WTC11 (cell line): ENCODE results near the gene AQP9. TPM values are rescaled to one million over a fixed set of nuclear protein-coding genes. Genes with fewer than 3 reads are reported as not detected.

Experiments
- ATAC-seq: fragments of 200-7000 bp; cut with Tn5 transposase; 2 replicates; pipeline ENCODE4 v1.10.0; 2021; ENCODE audit warnings: mild to moderate bottlenecking, moderate library complexity
- CTCF ChIA-PET: fragments of 300-600 bp; sonication (Branson Sonifier 250); formaldehyde crosslinking; loops from one replicate; lab custom pipeline; 2021; ENCODE audit warnings: antibody characterized with exemption; lab: Charles Lee
- POLR2A ChIA-PET: fragments of 350-600 bp; sonication (Branson Sonifier 250); formaldehyde crosslinking; loops from one replicate; lab custom pipeline; 2021; ENCODE audit warnings: antibody characterized with exemption; lab: Charles Lee
- DNase-seq: peaks from one replicate; pipeline ENCODE4 v3.0.0; 2021; ENCODE audit warnings: low spot score
- H3K27ac Mint-ChIP-seq: 2 replicates; pipeline ENCODE4 v1.8.0; 2021; ENCODE audit warnings: mixed read lengths
- H3K27me3 Mint-ChIP-seq: 2 replicates; pipeline ENCODE4 v1.8.0; 2021; ENCODE audit warnings: low read depth, mild to moderate bottlenecking, moderate library complexity, mixed read lengths
- H3K36me3 Mint-ChIP-seq: 2 replicates; pipeline ENCODE4 v1.8.0; 2021; ENCODE audit warnings: mixed read lengths
- H3K4me1 Mint-ChIP-seq: 2 replicates; pipeline ENCODE4 v1.8.0; 2022; ENCODE audit warnings: mixed read lengths
- H3K4me3 Mint-ChIP-seq: 2 replicates; pipeline ENCODE4 v1.8.0; 2021; ENCODE audit warnings: mild to moderate bottlenecking, moderate library complexity, mixed read lengths
- H3K9me3 Mint-ChIP-seq: 2 replicates; pipeline ENCODE4 v1.8.0; 2021; ENCODE audit warnings: mixed read lengths
- ATF1 ChIP-seq: sonication (generic); formaldehyde crosslinking; IDR thresholded peaks from 2 replicates; pipeline ENCODE4 v1.8.1; 2023; ENCODE audit warnings: mild to moderate bottlenecking, moderate library complexity, missing genetic modification reagents
- EMX1 ChIP-seq: fragments of 250-450 bp; sonication (Bioruptor Pico); IDR thresholded peaks from 2 replicates; pipeline ENCODE4 v1.8.0; 2021; ENCODE audit warnings: mild to moderate bottlenecking
- HMGA2 ChIP-seq: fragments of 250-450 bp; sonication (Bioruptor Pico); IDR thresholded peaks from 2 replicates; pipeline ENCODE4 v1.4.0; 2021; ENCODE audit warnings: mild to moderate bottlenecking, moderate library complexity
- NR2C2 ChIP-seq: sonication (generic); formaldehyde crosslinking; IDR thresholded peaks from 2 replicates; pipeline ENCODE4 v1.8.0; 2022; ENCODE audit warnings: mild to moderate bottlenecking, missing genetic modification reagents
- SMAD3 ChIP-seq: sonication (generic); formaldehyde crosslinking; IDR thresholded peaks from 2 replicates; pipeline ENCODE4 v1.8.0; 2022; ENCODE audit warnings: missing genetic modification reagents, mild to moderate bottlenecking, borderline replicate concordance
- SP1 ChIP-seq: sonication (generic); formaldehyde crosslinking; conservative IDR thresholded peaks from 2 replicates; pipeline ENCODE4 v1.8.1; 2022; ENCODE audit warnings: missing genetic modification reagents
- TEAD1 ChIP-seq: sonication (generic); formaldehyde crosslinking; IDR thresholded peaks from 2 replicates; pipeline ENCODE4 v1.8.0; 2022; ENCODE audit warnings: mild to moderate bottlenecking, missing genetic modification reagents
- ZNF671 ChIP-seq: fragments of 250-450 bp; sonication (Bioruptor Pico); IDR thresholded peaks from 2 replicates; pipeline ENCODE4 v1.8.0; 2021; ENCODE audit warnings: mild to moderate bottlenecking
- total RNA-seq: library from RNA; stranded (reverse); gene quantifications from 3 replicates; pipeline ENCODE4 v1.2.3, GENCODE V29; 2021
- TF ChIP-seq, protein P1 (sequence below): fragments of 250-450 bp; sonication (Bioruptor Pico); IDR thresholded peaks from 2 replicates; pipeline ENCODE4 v1.9.0; 2021; ENCODE audit warnings: moderate library complexity, mild to moderate bottlenecking, inconsistent platforms, borderline replicate concordance
- TF ChIP-seq, protein P2 (sequence below): sonication (generic); formaldehyde crosslinking; IDR thresholded peaks from 2 replicates; pipeline ENCODE4 v1.8.1; 2023; ENCODE audit warnings: mild to moderate bottlenecking, moderate library complexity, missing genetic modification reagents
- TF ChIP-seq, protein P3 (sequence below): sonication (generic); formaldehyde crosslinking; conservative IDR thresholded peaks from 2 replicates; pipeline ENCODE4 v1.8.1; 2023; ENCODE audit warnings: mild to moderate bottlenecking, low read depth, missing genetic modification reagents, moderate library complexity
- TF ChIP-seq, protein P4 (sequence below): sonication (generic); formaldehyde crosslinking; IDR thresholded peaks from 2 replicates; pipeline ENCODE4 v1.8.0; 2023; ENCODE audit warnings: mild to moderate bottlenecking, missing genetic modification reagents
- TF ChIP-seq, protein P5 (sequence below): fragments of 250-450 bp; sonication (Bioruptor Pico); IDR thresholded peaks from 2 replicates; pipeline ENCODE4 v1.9.0; 2021; ENCODE audit warnings: mild to moderate bottlenecking
- TF ChIP-seq, protein P6 (sequence below): sonication (generic); formaldehyde crosslinking; IDR thresholded peaks from 2 replicates; pipeline ENCODE4 v1.8.1; 2022; ENCODE audit warnings: low read depth, mild to moderate bottlenecking, moderate library complexity, missing genetic modification reagents, borderline replicate concordance

The AQP9 gene
- total RNA-seq, 1 experiment from 2014 or later = 0.07 TPM

DNA sequence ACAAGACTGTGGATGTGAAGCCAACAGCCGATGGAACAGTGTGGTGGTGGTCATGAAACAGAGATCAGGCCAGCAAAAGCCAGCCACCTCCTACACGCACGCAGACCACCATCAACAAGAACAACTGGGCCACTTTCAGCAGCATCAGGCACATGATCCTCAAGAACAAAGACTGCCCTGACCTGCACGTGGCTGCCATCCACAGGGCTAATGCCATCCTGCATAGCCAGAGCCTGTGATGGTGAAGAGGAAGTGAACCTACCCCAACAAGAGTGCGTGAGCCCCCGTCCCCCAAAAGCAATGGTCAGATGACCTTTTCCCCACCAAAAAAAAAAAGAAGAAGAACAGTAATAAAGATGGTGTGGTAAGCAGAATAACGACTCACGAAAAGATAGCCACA lies 62.6 kb downstream of the AQP9 start:
- H3K36me3 Mint-ChIP-seq = no peaks in the 10 kb centered on the region; the same call in 1 of the 2 replicates
- no peak overlapping the region for H3K4me3 Mint-ChIP-seq
- TF ChIP-seq, protein P1, sequence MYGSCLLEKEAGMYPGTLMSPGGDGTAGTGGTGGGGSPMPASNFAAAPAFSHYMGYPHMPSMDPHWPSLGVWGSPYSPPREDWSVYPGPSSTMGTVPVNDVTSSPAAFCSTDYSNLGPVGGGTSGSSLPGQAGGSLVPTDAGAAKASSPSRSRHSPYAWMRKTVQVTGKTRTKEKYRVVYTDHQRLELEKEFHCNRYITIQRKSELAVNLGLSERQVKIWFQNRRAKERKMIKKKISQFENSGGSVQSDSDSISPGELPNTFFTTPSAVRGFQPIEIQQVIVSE (CRISPR knock-in tag) = no peak
- TF ChIP-seq, protein P2, sequence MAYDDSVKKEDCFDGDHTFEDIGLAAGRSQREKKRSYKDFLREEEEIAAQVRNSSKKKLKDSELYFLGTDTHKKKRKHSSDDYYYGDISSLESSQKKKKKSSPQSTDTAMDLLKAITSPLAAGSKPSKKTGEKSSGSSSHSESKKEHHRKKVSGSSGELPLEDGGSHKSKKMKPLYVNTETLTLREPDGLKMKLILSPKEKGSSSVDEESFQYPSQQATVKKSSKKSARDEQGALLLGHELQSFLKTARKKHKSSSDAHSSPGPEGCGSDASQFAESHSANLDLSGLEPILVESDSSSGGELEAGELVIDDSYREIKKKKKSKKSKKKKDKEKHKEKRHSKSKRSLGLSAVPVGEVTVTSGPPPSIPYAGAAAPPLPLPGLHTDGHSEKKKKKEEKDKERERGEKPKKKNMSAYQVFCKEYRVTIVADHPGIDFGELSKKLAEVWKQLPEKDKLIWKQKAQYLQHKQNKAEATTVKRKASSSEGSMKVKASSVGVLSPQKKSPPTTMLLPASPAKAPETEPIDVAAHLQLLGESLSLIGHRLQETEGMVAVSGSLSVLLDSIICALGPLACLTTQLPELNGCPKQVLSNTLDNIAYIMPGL (CRISPR knock-in tag) = no peak
- no peaks in the 10 kb centered on the region; the same call in 1 of the 2 replicates for H3K27me3 Mint-ChIP-seq
- H3K27ac Mint-ChIP-seq = no peak overlapping the region
- ChIA-PET POLR2A (no interaction called here), CTCF (no interaction called here)
- H3K4me1 Mint-ChIP-seq = no peaks in the 10 kb centered on the region
- H3K9me3 Mint-ChIP-seq = peaks cover 5% of the 10 kb centered on the region
- ATAC-seq (no peak), DNase-seq (no peak)

DNA sequence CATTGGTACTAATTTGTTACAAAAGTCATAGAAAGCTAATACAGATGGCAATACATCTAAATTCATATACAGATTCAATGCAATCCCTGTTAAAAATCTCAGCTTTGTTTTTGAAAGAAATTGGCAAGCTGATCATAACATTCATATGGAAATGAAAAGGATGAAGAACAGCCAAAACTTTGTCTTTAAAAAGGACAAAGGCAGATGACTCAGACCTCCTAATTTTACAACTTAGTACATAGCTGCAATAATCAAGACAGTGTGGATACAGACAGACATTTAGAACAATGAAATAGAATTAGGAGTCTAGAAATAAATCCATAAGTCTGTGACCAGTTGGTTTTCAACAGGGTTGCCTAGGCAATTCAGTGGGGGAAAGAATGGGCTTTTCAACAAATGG lies 63.3 kb downstream of the AQP9 start:
- ChIA-PET CTCF (no interaction called here), POLR2A (no interaction called here)
- Mint-ChIP-seq H3K27me3 (no peaks in the 10 kb centered on the region), H3K4me3 (no peak overlapping the region), H3K4me1 (no peaks in the 10 kb centered on the region), H3K36me3 (no peaks in the 10 kb centered on the region), H3K9me3 (no peaks in the 10 kb centered on the region), H3K27ac (no peak overlapping the region)
- TF ChIP-seq, protein P3, sequence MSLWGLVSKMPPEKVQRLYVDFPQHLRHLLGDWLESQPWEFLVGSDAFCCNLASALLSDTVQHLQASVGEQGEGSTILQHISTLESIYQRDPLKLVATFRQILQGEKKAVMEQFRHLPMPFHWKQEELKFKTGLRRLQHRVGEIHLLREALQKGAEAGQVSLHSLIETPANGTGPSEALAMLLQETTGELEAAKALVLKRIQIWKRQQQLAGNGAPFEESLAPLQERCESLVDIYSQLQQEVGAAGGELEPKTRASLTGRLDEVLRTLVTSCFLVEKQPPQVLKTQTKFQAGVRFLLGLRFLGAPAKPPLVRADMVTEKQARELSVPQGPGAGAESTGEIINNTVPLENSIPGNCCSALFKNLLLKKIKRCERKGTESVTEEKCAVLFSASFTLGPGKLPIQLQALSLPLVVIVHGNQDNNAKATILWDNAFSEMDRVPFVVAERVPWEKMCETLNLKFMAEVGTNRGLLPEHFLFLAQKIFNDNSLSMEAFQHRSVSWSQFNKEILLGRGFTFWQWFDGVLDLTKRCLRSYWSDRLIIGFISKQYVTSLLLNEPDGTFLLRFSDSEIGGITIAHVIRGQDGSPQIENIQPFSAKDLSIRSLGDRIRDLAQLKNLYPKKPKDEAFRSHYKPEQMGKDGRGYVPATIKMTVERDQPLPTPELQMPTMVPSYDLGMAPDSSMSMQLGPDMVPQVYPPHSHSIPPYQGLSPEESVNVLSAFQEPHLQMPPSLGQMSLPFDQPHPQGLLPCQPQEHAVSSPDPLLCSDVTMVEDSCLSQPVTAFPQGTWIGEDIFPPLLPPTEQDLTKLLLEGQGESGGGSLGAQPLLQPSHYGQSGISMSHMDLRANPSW (CRISPR knock-in tag) = no peak
- no peak for TF ChIP-seq NR2C2 (CRISPR knock-in tag)
- no peak for TF ChIP-seq TEAD1 (CRISPR knock-in tag)
- TF ChIP-seq ZNF671 (CRISPR knock-in tag) = no peak
- no peak for TF ChIP-seq HMGA2 (CRISPR knock-in tag)
- TF ChIP-seq ATF1 (CRISPR knock-in tag) = no peak
- TF ChIP-seq, protein P4, sequence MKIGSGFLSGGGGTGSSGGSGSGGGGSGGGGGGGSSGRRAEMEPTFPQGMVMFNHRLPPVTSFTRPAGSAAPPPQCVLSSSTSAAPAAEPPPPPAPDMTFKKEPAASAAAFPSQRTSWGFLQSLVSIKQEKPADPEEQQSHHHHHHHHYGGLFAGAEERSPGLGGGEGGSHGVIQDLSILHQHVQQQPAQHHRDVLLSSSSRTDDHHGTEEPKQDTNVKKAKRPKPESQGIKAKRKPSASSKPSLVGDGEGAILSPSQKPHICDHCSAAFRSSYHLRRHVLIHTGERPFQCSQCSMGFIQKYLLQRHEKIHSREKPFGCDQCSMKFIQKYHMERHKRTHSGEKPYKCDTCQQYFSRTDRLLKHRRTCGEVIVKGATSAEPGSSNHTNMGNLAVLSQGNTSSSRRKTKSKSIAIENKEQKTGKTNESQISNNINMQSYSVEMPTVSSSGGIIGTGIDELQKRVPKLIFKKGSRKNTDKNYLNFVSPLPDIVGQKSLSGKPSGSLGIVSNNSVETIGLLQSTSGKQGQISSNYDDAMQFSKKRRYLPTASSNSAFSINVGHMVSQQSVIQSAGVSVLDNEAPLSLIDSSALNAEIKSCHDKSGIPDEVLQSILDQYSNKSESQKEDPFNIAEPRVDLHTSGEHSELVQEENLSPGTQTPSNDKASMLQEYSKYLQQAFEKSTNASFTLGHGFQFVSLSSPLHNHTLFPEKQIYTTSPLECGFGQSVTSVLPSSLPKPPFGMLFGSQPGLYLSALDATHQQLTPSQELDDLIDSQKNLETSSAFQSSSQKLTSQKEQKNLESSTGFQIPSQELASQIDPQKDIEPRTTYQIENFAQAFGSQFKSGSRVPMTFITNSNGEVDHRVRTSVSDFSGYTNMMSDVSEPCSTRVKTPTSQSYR (CRISPR knock-in tag) = no peak
- TF ChIP-seq, protein P5, sequence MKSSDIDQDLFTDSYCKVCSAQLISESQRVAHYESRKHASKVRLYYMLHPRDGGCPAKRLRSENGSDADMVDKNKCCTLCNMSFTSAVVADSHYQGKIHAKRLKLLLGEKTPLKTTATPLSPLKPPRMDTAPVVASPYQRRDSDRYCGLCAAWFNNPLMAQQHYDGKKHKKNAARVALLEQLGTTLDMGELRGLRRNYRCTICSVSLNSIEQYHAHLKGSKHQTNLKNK (CRISPR knock-in tag) = no peak
- no peak for TF ChIP-seq SMAD3
- ATAC-seq (no peak), DNase-seq (no peak)

DNA sequence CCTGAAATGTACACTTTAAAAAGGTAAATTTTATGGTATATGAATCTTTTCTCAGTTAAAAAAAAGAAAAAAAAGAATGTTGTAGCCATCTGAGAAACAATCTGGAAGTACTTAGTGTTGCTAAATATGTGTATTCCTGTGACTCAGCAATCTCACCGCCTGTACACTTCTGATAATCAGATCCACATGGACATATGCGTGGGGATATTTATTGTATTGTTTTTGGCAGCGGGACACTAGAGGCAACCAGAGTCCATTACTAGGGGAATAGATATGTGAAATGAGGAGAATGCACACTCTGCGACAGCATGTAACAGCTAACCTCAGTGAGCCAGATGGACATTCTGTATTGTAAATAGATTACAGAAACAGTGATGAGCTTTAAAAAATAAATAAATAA lies 65.4 kb downstream of the AQP9 start:
- H3K4me1 Mint-ChIP-seq = no peaks in the 10 kb centered on the region
- no peaks in the 10 kb centered on the region for H3K27me3 Mint-ChIP-seq
- no peaks in the 10 kb centered on the region for H3K36me3 Mint-ChIP-seq
- ChIA-PET POLR2A (no interaction called here), CTCF (no interaction called here)
- no peak overlapping the region for H3K27ac Mint-ChIP-seq
- no peaks in the 10 kb centered on the region for H3K9me3 Mint-ChIP-seq
- no peak overlapping the region for H3K4me3 Mint-ChIP-seq
- ATAC-seq (no peak), DNase-seq (no peak)
- TF ChIP-seq, protein P6, sequence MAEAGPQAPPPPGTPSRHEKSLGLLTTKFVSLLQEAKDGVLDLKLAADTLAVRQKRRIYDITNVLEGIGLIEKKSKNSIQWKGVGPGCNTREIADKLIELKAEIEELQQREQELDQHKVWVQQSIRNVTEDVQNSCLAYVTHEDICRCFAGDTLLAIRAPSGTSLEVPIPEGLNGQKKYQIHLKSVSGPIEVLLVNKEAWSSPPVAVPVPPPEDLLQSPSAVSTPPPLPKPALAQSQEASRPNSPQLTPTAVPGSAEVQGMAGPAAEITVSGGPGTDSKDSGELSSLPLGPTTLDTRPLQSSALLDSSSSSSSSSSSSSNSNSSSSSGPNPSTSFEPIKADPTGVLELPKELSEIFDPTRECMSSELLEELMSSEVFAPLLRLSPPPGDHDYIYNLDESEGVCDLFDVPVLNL = no peak
- TF ChIP-seq SP1 = no peak
- no peak for TF ChIP-seq EMX1 (CRISPR knock-in tag)
